Testis (tissue), 3 donors: Measurements from ENCODE around the gene PRKN. TPM values are rescaled to one million over a fixed set of nuclear protein-coding genes. Genes with fewer than 3 reads are reported as not detected.

ENCODE experiments used
- DNase-seq: peaks from one replicate; pipeline ENCODE4 v3.0.0-alpha.2; 2019
- H3K27ac ChIP-seq, 2 donors: fragments of 200-600 bp; sonication (generic); one replicate each; pipeline ENCODE4 v1.5.1; 2019
- H3K27me3 ChIP-seq: fragments of 200-600 bp; sonication (generic); one replicate; pipeline ENCODE4 v1.5.1; 2019
- H3K36me3 ChIP-seq: fragments of 200-600 bp; sonication (generic); one replicate; pipeline ENCODE4 v1.5.1; 2017; ENCODE audit warnings: low read depth; ENCODE audit errors: missing control alignments
- H3K4me1 ChIP-seq: fragments of 200-600 bp; sonication (generic); one replicate; pipeline ENCODE4 v1.5.1; 2019
- H3K4me3 ChIP-seq, 2 donors: fragments of 200-600 bp; sonication (generic); one replicate each; pipeline ENCODE4 v1.5.1; 2017 to 2019
- H3K9me3 ChIP-seq: fragments of 200-600 bp; sonication (generic); one replicate; pipeline ENCODE4 v1.5.1; 2017
- CTCF ChIP-seq, 3 experiments: fragments of 450-650 bp in 2 of 3; fragments of 200-600 bp in 1 of 3; sonication (generic) in 1 of 3; IDR thresholded peaks; one replicate each; pipeline ENCODE4 v1.5.1; 2016 to 2019; ENCODE audit warnings: antibody characterized with exemption in 3 of 3, mild to moderate bottlenecking in 2 of 3, moderate library complexity in 1 of 3
- POLR2A ChIP-seq: fragments of 450-650 bp; IDR thresholded peaks from one replicate; pipeline ENCODE4 v1.6.1; 2017; ENCODE audit warnings: antibody characterized with exemption, mild to moderate bottlenecking, moderate library complexity
- WGBS, 2 donors: methylation state at CpG; one replicate each; pipeline ENCODE4 v1.1.5; 2018; 5-methylcytosine and 5-hydroxymethylcytosine counted together
- intact Hi-C: fragments of 100-400 bp; cut with DNase I; formaldehyde crosslinking; loops from one replicate; pipeline ENCODE4 v1.15.1; 2023; ENCODE audit warnings: low total_unique reads
- polyA plus RNA-seq: library from polyadenylated mRNA; stranded (reverse); fragments of 350-450 nt; fragmentation: Illumina TruSeq; extraction: RNeasy Lipid Tissue Mini Kit (QIAGEN cat#74804); gene quantifications from one replicate; pipeline ENCODE4 v1.2.3, GENCODE V29; 2014; ENCODE audit warnings: low read depth, low replicate concordance; ENCODE audit not compliant: insufficient read depth
- total RNA-seq, 2 donors: library from RNA; depleted of rRNA; stranded (reverse); fragments of >200 nt; gene quantifications; one replicate each; pipeline ENCODE4 v1.2.3, GENCODE V29; 2016

Gene PRKN
- total and polyA plus RNA-seq, 3 donors from 2014 or later = 19.1 to 34.5 (median 28.8) TPM

- Histone ChIP-seq H3K4me1 (peaks cover 16% of the 10 kb centered on the region), H3K27ac (peak overlapping the region; percentile 7 to 29), H3K4me3 (no peak overlapping the region), H3K9me3 (no peaks in the 10 kb centered on the region), H3K27me3 (no peaks in the 10 kb centered on the region), H3K36me3 (no peaks in the 10 kb centered on the region)
- no peak for DNase-seq
- 38 to 48% methylated on average over 1 of the region's 1 CpG for WGBS, 2 donors
- no peak for TF ChIP-seq CTCF (IDR thresholded peaks at IDR 0.05)
- no peak for TF ChIP-seq POLR2A
- intact Hi-C loops = no loop called here
Measured at GRCh38 chr6:161956082-161956481, 771.5 kb downstream of the PRKN start.

- intact Hi-C loops = no loop called here
- TF ChIP-seq CTCF (IDR thresholded peaks at IDR 0.05) = no peak
- TF ChIP-seq POLR2A = no peak
- H3K9me3 ChIP-seq = no peaks in the 10 kb centered on the region
Measured at GRCh38 chr6:161954699-161955276, 772.8 kb downstream of the PRKN start.

GRCh38 chr6:161954077-161954476, 773.5 kb downstream of the PRKN start:
- Histone ChIP-seq H3K36me3 (no peaks in the 10 kb centered on the region), H3K27ac (no peak overlapping the region)
- intact Hi-C loops = no loop called here

More at GRCh38 chr6:161954699-161955276, 772.8 kb downstream of the PRKN start:
- DNase-seq = peak; percentile 23
- H3K4me3 ChIP-seq = no peak overlapping the region
- H3K4me1 ChIP-seq = peaks cover 18% of the 10 kb centered on the region
- no peaks in the 10 kb centered on the region for H3K36me3 ChIP-seq
- H3K27me3 ChIP-seq = no peaks in the 10 kb centered on the region
- H3K27ac ChIP-seq = no peak overlapping the region
- 47 to 69% methylated on average over 5 of the region's 5 CpGs for WGBS, 2 donors

GRCh38 chr6:161951126-161951525, 776.4 kb downstream of the PRKN start:
- Histone ChIP-seq H3K27me3 (no peaks in the 10 kb centered on the region), H3K4me1 (peaks cover 18% of the 10 kb centered on the region), H3K36me3 (no peaks in the 10 kb centered on the region), H3K4me3 (no peak overlapping the region), H3K9me3 (no peaks in the 10 kb centered on the region), H3K27ac (peak overlapping the region; percentile 19 to 59)
- WGBS, 2 donors = 44 to 51% methylated on average over 2 of the region's 2 CpGs
- intact Hi-C loops = no loop called here
- TF ChIP-seq CTCF (IDR thresholded peaks at IDR 0.05) = no peak
- no peak for TF ChIP-seq POLR2A
- no peak for DNase-seq

More at GRCh38 chr6:161954077-161954476, 773.5 kb downstream of the PRKN start:
- DNase-seq = no peak
- Histone ChIP-seq H3K4me3 (no peak overlapping the region), H3K9me3 (no peaks in the 10 kb centered on the region), H3K27me3 (no peaks in the 10 kb centered on the region), H3K4me1 (peaks cover 18% of the 10 kb centered on the region)
- TF ChIP-seq CTCF (IDR thresholded peaks at IDR 0.05) (no peak), POLR2A (no peak)
- WGBS, 2 donors = 82 to 86% methylated on average over 10 of the region's 10 CpGs

GRCh38 chr6:161949531-161949930, 778.0 kb downstream of the PRKN start:
- Histone ChIP-seq H3K4me3 (no peak overlapping the region), H3K9me3 (no peaks in the 10 kb centered on the region), H3K36me3 (no peaks in the 10 kb centered on the region), H3K27me3 (no peaks in the 10 kb centered on the region), H3K27ac (no peak overlapping the region), H3K4me1 (peaks cover 13% of the 10 kb centered on the region)
- DNase-seq = no peak
- 90 to 96% methylated on average over 2 of the region's 2 CpGs for WGBS, 2 donors
- intact Hi-C loops = no loop called here
- TF ChIP-seq POLR2A (no peak), CTCF (IDR thresholded peaks at IDR 0.05) (no peak)
